ENCODE data around the gene EYA3. TPM values are rescaled to one million over a fixed set of nuclear protein-coding genes. Genes with fewer than 3 reads are reported as not detected.
"Not testable (repeated sequence)": the region's sequence is repeated elsewhere in the genome, so short reads cannot be mapped to it uniquely, and the experiment has no call there.

Gene EYA3
- polyA plus RNA-seq, 6 donors from 2014 or later, result 5.2 to 26.3 (median 7.6) TPM

- Mint-ChIP-seq H3K4me1 (no peaks in the 10 kb centered on the region), H3K4me3 (no peak overlapping the region), H3K27ac (peak overlapping the region in 3 of 6 donors; percentile 10 to 81 (median 54)), H3K27me3 (no peaks in the 10 kb centered on the region), H3K9me3 (no peaks in the 10 kb centered on the region), H3K36me3 (peaks cover 0 to 5% of the 10 kb centered on the region in 2 donors)
- DNase-seq (no peak), ATAC-seq (ENCODE audit: low read depth in 2 of 2) (no peak)
Measured at GRCh38 chr1:28026329-28026728, 62.1 kb downstream of the EYA3 start.

GRCh38 chr1:28021064-28021463 lies 67.3 kb downstream of the EYA3 start:
- H3K9me3 Mint-ChIP-seq, result no peaks in the 10 kb centered on the region
- no peak overlapping the region for H3K4me3 Mint-ChIP-seq
- no peak for ATAC-seq (ENCODE audit: low read depth in 2 of 2)
- no peak for DNase-seq
- no peaks in the 10 kb centered on the region for H3K27me3 Mint-ChIP-seq
- peaks cover 14 to 17% of the 10 kb centered on the region in 2 donors for H3K36me3 Mint-ChIP-seq
- peak overlapping the region in 1 of 6 donors; percentile 15 for H3K27ac Mint-ChIP-seq
- H3K4me1 Mint-ChIP-seq, result peaks cover 0 to 2% (median 0%) of the 10 kb centered on the region in 3 donors

- Mint-ChIP-seq H3K4me1 (no peaks in the 10 kb centered on the region), H3K36me3 (peaks cover 14 to 17% of the 10 kb centered on the region in 2 donors), H3K27me3 (no peaks in the 10 kb centered on the region), H3K4me3 (no peak overlapping the region), H3K27ac (peak overlapping the region in 3 of 6 donors; percentile 54 to 70 (median 62)), H3K9me3 (no peaks in the 10 kb centered on the region)
- no peak for ATAC-seq (ENCODE audit: low read depth in 2 of 2)
- no peak for DNase-seq
Measured at GRCh38 chr1:28010969-28011368, 77.4 kb downstream of the EYA3 start.

GRCh38 chr1:28003117-28003516 lies 85.3 kb downstream of the EYA3 start:
- H3K4me1 Mint-ChIP-seq, H3K27me3 Mint-ChIP-seq, H3K9me3 Mint-ChIP-seq: not testable (repeated sequence)

GRCh38 chr1:28002600-28002999 lies 85.8 kb downstream of the EYA3 start:
- Mint-ChIP-seq H3K4me3 (no peak overlapping the region), H3K4me1 (no peaks in the 10 kb centered on the region), H3K36me3 (peaks cover 8 to 23% of the 10 kb centered on the region in 2 donors), H3K27me3 (no peaks in the 10 kb centered on the region), H3K9me3 (no peaks in the 10 kb centered on the region), H3K27ac (peak overlapping the region in 1 of 6 donors; percentile 81)
- no peak for DNase-seq
- no peak for ATAC-seq (ENCODE audit: low read depth in 2 of 2)

More at GRCh38 chr1:28003117-28003516, 85.3 kb downstream of the EYA3 start:
- not testable (repeated sequence) for H3K4me3 Mint-ChIP-seq; ATAC-seq (ENCODE audit: low read depth in 2 of 2); DNase-seq
- Mint-ChIP-seq H3K27ac (peak overlapping the region in 1 of 6 donors; percentile 44), H3K36me3 (peaks cover 3 to 23% of the 10 kb centered on the region in 2 donors)

- DNase-seq, result no peak
- H3K9me3 Mint-ChIP-seq, result no peaks in the 10 kb centered on the region
- peak overlapping the region in 2 of 6 donors; percentile 3 to 22 for H3K27ac Mint-ChIP-seq
- H3K4me1 Mint-ChIP-seq, result no peaks in the 10 kb centered on the region
- H3K27me3 Mint-ChIP-seq, result no peaks in the 10 kb centered on the region
- ATAC-seq (ENCODE audit: low read depth in 2 of 2), result no peak
- H3K36me3 Mint-ChIP-seq, result peaks cover 15 to 22% of the 10 kb centered on the region in 2 donors
- no peak overlapping the region for H3K4me3 Mint-ChIP-seq
Measured at GRCh38 chr1:27999055-27999454, 89.4 kb downstream of the EYA3 start.

- not testable (repeated sequence) for H3K9me3 Mint-ChIP-seq; H3K4me3 Mint-ChIP-seq; ATAC-seq (ENCODE audit: low read depth in 2 of 2); H3K27ac Mint-ChIP-seq; H3K4me1 Mint-ChIP-seq; DNase-seq; H3K27me3 Mint-ChIP-seq
- peaks cover 17 to 21% of the 10 kb centered on the region in 2 donors for H3K36me3 Mint-ChIP-seq
Measured at GRCh38 chr1:27994526-27994925, 93.9 kb downstream of the EYA3 start.

GRCh38 chr1:27994060-27994459 lies 94.3 kb downstream of the EYA3 start:
- H3K27ac Mint-ChIP-seq, result no peak overlapping the region
- H3K4me3 Mint-ChIP-seq, result no peak overlapping the region
- peaks cover 0 to 5% (median 0%) of the 10 kb centered on the region in 3 donors for H3K4me1 Mint-ChIP-seq
- DNase-seq, result no peak
- peaks cover 14 to 25% of the 10 kb centered on the region in 2 donors for H3K36me3 Mint-ChIP-seq
- no peak for ATAC-seq (ENCODE audit: low read depth in 2 of 2)
- no peaks in the 10 kb centered on the region for H3K9me3 Mint-ChIP-seq
- H3K27me3 Mint-ChIP-seq, result no peaks in the 10 kb centered on the region

GRCh38 chr1:27993241-27993640 lies 95.2 kb downstream of the EYA3 start:
- H3K9me3 Mint-ChIP-seq, result no peaks in the 10 kb centered on the region
- H3K36me3 Mint-ChIP-seq, result peaks cover 13 to 32% of the 10 kb centered on the region in 2 donors
- DNase-seq, result no peak
- no peak for ATAC-seq (ENCODE audit: low read depth in 2 of 2)
- H3K4me3 Mint-ChIP-seq, result no peak overlapping the region
- peak overlapping the region in 2 of 6 donors; percentile 13 to 69 for H3K27ac Mint-ChIP-seq
- no peaks in the 10 kb centered on the region for H3K27me3 Mint-ChIP-seq
- H3K4me1 Mint-ChIP-seq, result peaks cover 0 to 5% (median 0%) of the 10 kb centered on the region in 3 donors

GRCh38 chr1:27992276-27992675 lies 96.1 kb downstream of the EYA3 start:
- peaks cover 0 to 5% (median 0%) of the 10 kb centered on the region in 3 donors for H3K4me1 Mint-ChIP-seq
- no peak for DNase-seq
- no peak overlapping the region for H3K4me3 Mint-ChIP-seq
- ATAC-seq (ENCODE audit: low read depth in 2 of 2), result peak; percentile 70 to 73
- H3K27ac Mint-ChIP-seq, result peak overlapping the region in 5 of 6 donors; percentile 1 to 93 (median 65)
- peaks cover 11 to 25% of the 10 kb centered on the region in 2 donors for H3K36me3 Mint-ChIP-seq
- no peaks in the 10 kb centered on the region for H3K27me3 Mint-ChIP-seq
- no peaks in the 10 kb centered on the region for H3K9me3 Mint-ChIP-seq

- Mint-ChIP-seq H3K36me3 (peaks cover 5 to 21% of the 10 kb centered on the region in 2 donors), H3K9me3 (no peaks in the 10 kb centered on the region), H3K27ac (peak overlapping the region in 3 of 6 donors; percentile 21 to 86 (median 28)), H3K4me3 (no peak overlapping the region), H3K27me3 (no peaks in the 10 kb centered on the region), H3K4me1 (peaks cover 0 to 5% (median 0%) of the 10 kb centered on the region in 3 donors)
- DNase-seq (no peak), ATAC-seq (ENCODE audit: low read depth in 2 of 2) (no peak)
Measured at GRCh38 chr1:27990920-27991537, 97.4 kb downstream of the EYA3 start.

- Mint-ChIP-seq H3K4me1 (no peaks in the 10 kb centered on the region), H3K27ac (no peak overlapping the region), H3K27me3 (no peaks in the 10 kb centered on the region)
Measured at GRCh38 chr1:27981145-27981544, 107.3 kb downstream of the EYA3 start.

GRCh38 chr1:27980216-27980845 lies 108.1 kb downstream of the EYA3 start:
- peaks cover 5 to 6% of the 10 kb centered on the region in 2 donors for H3K36me3 Mint-ChIP-seq
- no peaks in the 10 kb centered on the region for H3K9me3 Mint-ChIP-seq
- no peak for ATAC-seq (ENCODE audit: low read depth in 2 of 2)
- no peak for DNase-seq
- no peak overlapping the region for H3K4me3 Mint-ChIP-seq
- H3K27me3 Mint-ChIP-seq, result no peaks in the 10 kb centered on the region
- H3K27ac Mint-ChIP-seq, result peak overlapping the region in 2 of 6 donors; percentile 21 to 71
- no peaks in the 10 kb centered on the region for H3K4me1 Mint-ChIP-seq

More at GRCh38 chr1:27981145-27981544, 107.3 kb downstream of the EYA3 start:
- no peaks in the 10 kb centered on the region for H3K9me3 Mint-ChIP-seq
- H3K4me3 Mint-ChIP-seq, result no peak overlapping the region
- peaks cover 5 to 6% of the 10 kb centered on the region in 2 donors for H3K36me3 Mint-ChIP-seq
- ATAC-seq (ENCODE audit: low read depth in 2 of 2) (no peak), DNase-seq (no peak)

GRCh38 chr1:27979859-27980201 lies 108.6 kb downstream of the EYA3 start:
- Mint-ChIP-seq H3K27ac (no peak overlapping the region), H3K36me3 (peaks cover 5 to 6% of the 10 kb centered on the region in 2 donors), H3K4me1 (no peaks in the 10 kb centered on the region), H3K9me3 (no peaks in the 10 kb centered on the region), H3K27me3 (no peaks in the 10 kb centered on the region), H3K4me3 (no peak overlapping the region)
- no peak for ATAC-seq (ENCODE audit: low read depth in 2 of 2)
- DNase-seq, result no peak

All from naive B cell (primary cell).